GM12874 (cell line): ENCODE measurements around the gene C9orf78.

Experiments used
- CTCF ChIP-seq: IDR thresholded peaks from 2 replicates; pipeline ENCODE4 v1.5.1; 2011; ENCODE audit warnings: low read depth, mild to moderate bottlenecking, control low read depth, low read length, moderate library complexity; ENCODE audit not compliant: insufficient read depth

Gene C9orf78

GRCh38 chr9:129811967-129812363, 23.1 kb downstream of the C9orf78 start:
- no peak for TF ChIP-seq CTCF

GRCh38 chr9:129810788-129811187, 24.3 kb downstream of the C9orf78 start:
- TF ChIP-seq CTCF: no peak

GRCh38 chr9:129810116-129810515, 25.0 kb downstream of the C9orf78 start:
- TF ChIP-seq CTCF: no peak

GRCh38 chr9:129809346-129809745, 25.7 kb downstream of the C9orf78 start:
- TF ChIP-seq CTCF: no peak

GRCh38 chr9:129806061-129806460, 29.0 kb downstream of the C9orf78 start:
- no peak for TF ChIP-seq CTCF

- no peak for TF ChIP-seq CTCF
Observed at GRCh38 chr9:129803676-129804060, 31.4 kb downstream of the C9orf78 start.

GRCh38 chr9:129802833-129803675, 32.0 kb downstream of the C9orf78 start, which contains the start of gene TOR1B:
Gene TOR1B, plus strand, starts transcription at chr9:129803184. Its CDS starts 29 bp downstream, at chr9:129803213.
- TF ChIP-seq CTCF: no peak
